HG03060 (cell line): ENCODE data around the gene PNISR.

Experiments used
- ATAC-seq: cut with Tn5 transposase; IDR thresholded peaks from one replicate; pipeline ENCODE4 v1.9.1; 2021; ENCODE audit warnings: low read depth, moderate number of reproducible peaks; ENCODE audit not compliant: unreplicated experiment

Gene PNISR

DNA sequence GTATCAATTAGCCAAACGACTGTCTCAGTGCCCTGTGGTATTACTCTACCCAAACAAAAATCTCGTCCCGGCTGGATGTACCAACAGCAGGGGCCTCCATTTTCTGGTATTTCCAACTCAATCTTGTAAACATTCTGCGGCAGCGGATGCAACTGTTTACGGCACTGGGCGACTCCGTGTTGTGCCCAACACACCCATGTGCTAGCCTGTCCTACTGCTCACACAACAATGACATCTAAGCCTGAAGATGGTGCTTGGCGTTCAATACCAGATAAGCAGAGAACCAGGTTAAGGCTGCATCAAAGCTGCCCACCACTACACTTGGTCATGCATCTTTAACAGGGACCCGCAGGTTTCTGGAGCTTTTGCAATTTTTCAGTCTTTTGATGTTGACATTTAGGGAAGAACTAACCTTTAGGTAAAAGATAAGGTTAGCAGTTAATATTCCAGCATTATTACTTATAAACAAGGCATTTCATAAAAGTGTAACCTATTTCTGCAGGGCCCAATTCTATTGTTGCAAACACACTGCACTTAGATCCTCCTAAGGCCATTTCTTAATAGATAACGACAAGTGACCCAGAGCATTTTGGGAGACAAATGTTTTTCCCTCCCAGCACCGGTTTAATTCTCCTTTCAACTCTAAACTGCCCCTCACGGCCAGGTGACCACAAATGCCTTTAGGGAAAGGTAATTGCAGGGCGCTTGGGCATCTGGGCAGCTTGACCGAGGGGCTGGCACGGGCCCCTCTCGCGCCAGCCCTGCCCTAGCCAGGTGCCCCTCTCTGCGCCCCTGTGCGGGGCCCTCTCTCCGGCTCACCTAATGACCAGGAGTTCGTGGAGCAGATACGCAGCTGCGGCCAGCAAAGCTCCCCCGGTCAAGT lies 76.6 kb downstream of the PNISR start:
- no peak for ATAC-seq
